ENCODE data around the gene IQCC.

IQCC gene

DNA sequence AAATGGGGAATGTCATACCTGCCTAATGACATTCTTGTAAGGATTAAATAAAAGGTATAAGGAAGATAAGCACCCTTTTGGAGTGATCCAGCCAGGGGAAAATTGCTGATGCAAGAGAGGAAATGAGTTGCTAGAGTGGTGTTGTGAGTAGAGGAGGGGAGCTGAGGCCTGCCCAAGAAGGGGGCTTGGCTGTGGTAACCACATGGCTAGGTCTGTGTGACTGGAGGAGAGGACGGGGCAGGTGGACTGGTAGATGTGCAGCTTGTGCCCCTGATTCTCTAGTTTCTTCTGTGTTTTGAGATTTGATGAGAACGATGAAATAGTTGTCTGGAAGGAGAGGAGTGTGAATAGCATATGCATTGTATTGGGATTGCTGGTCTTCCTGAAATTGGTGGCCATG is 19.4 kb upstream of the IQCC start:
- TF ChIP-seq, protein P1, sequence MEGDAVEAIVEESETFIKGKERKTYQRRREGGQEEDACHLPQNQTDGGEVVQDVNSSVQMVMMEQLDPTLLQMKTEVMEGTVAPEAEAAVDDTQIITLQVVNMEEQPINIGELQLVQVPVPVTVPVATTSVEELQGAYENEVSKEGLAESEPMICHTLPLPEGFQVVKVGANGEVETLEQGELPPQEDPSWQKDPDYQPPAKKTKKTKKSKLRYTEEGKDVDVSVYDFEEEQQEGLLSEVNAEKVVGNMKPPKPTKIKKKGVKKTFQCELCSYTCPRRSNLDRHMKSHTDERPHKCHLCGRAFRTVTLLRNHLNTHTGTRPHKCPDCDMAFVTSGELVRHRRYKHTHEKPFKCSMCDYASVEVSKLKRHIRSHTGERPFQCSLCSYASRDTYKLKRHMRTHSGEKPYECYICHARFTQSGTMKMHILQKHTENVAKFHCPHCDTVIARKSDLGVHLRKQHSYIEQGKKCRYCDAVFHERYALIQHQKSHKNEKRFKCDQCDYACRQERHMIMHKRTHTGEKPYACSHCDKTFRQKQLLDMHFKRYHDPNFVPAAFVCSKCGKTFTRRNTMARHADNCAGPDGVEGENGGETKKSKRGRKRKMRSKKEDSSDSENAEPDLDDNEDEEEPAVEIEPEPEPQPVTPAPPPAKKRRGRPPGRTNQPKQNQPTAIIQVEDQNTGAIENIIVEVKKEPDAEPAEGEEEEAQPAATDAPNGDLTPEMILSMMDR (IDR thresholded peaks at IDR 0.05; ENCODE audit: poor library complexity, severe bottlenecking), result no peak
- H3K27ac ChIP-seq (ENCODE audit: poor library complexity, severe bottlenecking), result no peak overlapping the region
- H3K9me3 ChIP-seq (ENCODE audit: severe bottlenecking), result no peaks in the 10 kb centered on the region
- no peak overlapping the region for H3K4me3 ChIP-seq (ENCODE audit: severe bottlenecking)
- H3K4me1 ChIP-seq (ENCODE audit: insufficient read depth, poor library complexity, severe bottlenecking), result peaks cover 8% of the 10 kb centered on the region
- DNase-seq (ENCODE audit: low spot score) (no peak), ATAC-seq (ENCODE audit: low read depth) (no peak)
- H3K36me3 ChIP-seq (ENCODE audit: low read depth), result peaks cover 94% of the 10 kb centered on the region
- H3K27me3 ChIP-seq (ENCODE audit: insufficient read depth, poor library complexity, severe bottlenecking), result no peaks in the 10 kb centered on the region

DNA sequence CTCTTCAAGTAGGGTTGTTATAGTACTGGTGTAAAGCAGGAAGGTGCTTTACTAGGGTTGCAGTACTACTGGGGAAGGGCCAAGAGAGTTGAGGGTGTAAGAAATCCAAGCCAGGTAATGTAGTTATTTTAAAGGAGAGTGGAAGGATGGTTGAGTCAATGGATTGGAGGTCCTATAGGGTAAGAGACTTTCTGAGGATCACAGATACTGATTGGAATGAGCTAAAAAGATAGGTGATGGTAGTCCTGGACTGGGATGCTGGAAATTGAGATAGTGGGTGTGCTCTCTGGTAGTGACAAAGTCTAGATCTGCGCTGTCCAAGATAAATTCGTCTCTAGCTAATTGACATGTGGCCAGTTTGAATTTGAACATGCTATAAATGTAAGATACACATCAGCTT is 19.0 kb upstream of the IQCC start:
- H3K4me1 ChIP-seq (ENCODE audit: insufficient read depth, poor library complexity, severe bottlenecking), result peaks cover 3% of the 10 kb centered on the region
- peaks cover 94% of the 10 kb centered on the region for H3K36me3 ChIP-seq (ENCODE audit: low read depth)
- no peak overlapping the region for H3K4me3 ChIP-seq (ENCODE audit: severe bottlenecking)
- TF ChIP-seq, protein P1 (IDR thresholded peaks at IDR 0.05; ENCODE audit: poor library complexity, severe bottlenecking), result no peak
- no peak for DNase-seq (ENCODE audit: low spot score)
- H3K27ac ChIP-seq (ENCODE audit: poor library complexity, severe bottlenecking), result no peak overlapping the region
- ATAC-seq (ENCODE audit: low read depth), result no peak
- H3K27me3 ChIP-seq (ENCODE audit: insufficient read depth, poor library complexity, severe bottlenecking), result no peaks in the 10 kb centered on the region
- no peaks in the 10 kb centered on the region for H3K9me3 ChIP-seq (ENCODE audit: severe bottlenecking)

DNA sequence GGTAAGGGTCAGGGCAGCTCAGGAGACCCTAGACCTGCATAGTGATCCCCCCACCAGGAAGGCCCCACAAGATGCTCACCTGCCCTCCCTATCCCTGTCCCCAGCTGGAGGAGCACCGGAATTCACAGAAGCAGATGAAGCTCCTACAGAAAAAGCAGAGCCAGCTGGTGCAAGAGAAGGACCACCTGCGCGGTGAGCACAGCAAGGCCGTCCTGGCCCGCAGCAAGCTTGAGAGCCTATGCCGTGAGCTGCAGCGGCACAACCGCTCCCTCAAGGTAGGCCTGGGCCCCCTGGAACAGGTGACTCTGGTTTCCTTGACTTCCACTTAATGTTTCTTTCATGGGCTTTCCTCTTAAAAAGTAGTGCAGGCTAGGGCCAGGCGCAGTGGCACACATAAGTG is 17.6 kb upstream of the IQCC start:
- TF ChIP-seq, protein P1 (IDR thresholded peaks at IDR 0.05; ENCODE audit: poor library complexity, severe bottlenecking), result no peak
- Histone ChIP-seq H3K36me3 (ENCODE audit: low read depth) (peaks cover 94% of the 10 kb centered on the region), H3K27me3 (ENCODE audit: insufficient read depth, poor library complexity, severe bottlenecking) (no peaks in the 10 kb centered on the region), H3K4me3 (ENCODE audit: severe bottlenecking) (no peak overlapping the region), H3K4me1 (ENCODE audit: insufficient read depth, poor library complexity, severe bottlenecking) (peaks cover 3% of the 10 kb centered on the region), H3K27ac (ENCODE audit: poor library complexity, severe bottlenecking) (no peak overlapping the region), H3K9me3 (ENCODE audit: severe bottlenecking) (no peaks in the 10 kb centered on the region)
- DNase-seq (ENCODE audit: low spot score) (no peak), ATAC-seq (ENCODE audit: low read depth) (no peak)

DNA sequence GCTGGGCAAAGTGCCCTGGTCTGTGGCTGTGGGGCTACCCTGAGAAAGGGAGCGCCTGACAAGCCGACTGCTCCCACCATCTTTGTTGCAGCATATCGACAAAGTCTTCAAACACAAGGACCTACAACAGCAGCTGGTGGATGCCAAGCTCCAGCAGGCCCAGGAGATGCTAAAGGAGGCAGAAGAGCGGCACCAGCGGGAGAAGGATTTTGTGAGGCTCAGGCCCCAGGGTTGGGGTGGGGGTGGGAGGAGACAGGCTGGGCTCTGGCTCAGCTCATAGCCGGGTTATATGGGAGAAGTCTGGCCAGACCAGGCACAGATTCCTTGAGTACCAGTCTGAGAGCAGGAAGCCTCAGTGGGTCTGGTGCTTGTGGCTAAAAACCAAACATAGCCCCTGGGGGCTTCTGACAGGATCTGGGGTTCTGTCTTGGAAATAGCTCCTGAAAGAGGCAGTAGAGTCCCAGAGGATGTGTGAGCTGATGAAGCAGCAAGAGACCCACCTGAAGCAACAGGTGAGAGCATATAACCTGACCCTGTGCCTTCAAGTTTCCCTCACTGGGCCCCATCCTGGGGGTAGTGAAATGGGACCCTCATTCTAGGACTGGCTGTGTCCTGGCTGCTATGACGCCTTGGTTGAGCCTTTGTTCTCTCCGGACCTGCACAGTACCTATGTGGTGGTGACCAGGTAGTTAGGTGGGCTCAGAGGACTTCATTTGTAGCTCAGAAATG is 13.1 kb upstream of the IQCC start:
- ATAC-seq (ENCODE audit: low read depth) (no peak), DNase-seq (ENCODE audit: low spot score) (no peak)
- H3K9me3 ChIP-seq (ENCODE audit: severe bottlenecking), result no peaks in the 10 kb centered on the region
- peaks cover 93% of the 10 kb centered on the region for H3K36me3 ChIP-seq (ENCODE audit: low read depth)
- no peak overlapping the region for H3K4me3 ChIP-seq (ENCODE audit: severe bottlenecking)
- TF ChIP-seq, protein P1 (IDR thresholded peaks at IDR 0.05; ENCODE audit: poor library complexity, severe bottlenecking), result no peak
- no peaks in the 10 kb centered on the region for H3K27me3 ChIP-seq (ENCODE audit: insufficient read depth, poor library complexity, severe bottlenecking)
- no peak overlapping the region for H3K27ac ChIP-seq (ENCODE audit: poor library complexity, severe bottlenecking)
- no peaks in the 10 kb centered on the region for H3K4me1 ChIP-seq (ENCODE audit: insufficient read depth, poor library complexity, severe bottlenecking)

DNA sequence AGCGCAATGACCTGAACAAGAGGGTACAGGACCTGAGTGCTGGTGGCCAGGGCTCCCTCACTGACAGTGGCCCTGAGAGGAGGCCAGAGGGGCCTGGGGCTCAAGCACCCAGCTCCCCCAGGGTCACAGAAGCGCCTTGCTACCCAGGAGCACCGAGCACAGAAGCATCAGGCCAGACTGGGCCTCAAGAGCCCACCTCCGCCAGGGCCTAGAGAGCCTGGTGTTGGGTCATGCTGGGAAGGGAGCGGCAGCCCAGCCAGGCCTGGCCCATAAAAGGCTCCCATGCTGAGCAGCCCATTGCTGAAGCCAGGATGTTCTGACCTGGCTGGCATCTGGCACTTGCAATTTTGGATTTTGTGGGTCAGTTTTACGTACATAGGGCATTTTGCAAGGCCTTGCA is 10.5 kb upstream of the IQCC start:
- Histone ChIP-seq H3K27ac (ENCODE audit: poor library complexity, severe bottlenecking) (no peak overlapping the region), H3K4me3 (ENCODE audit: severe bottlenecking) (no peak overlapping the region), H3K9me3 (ENCODE audit: severe bottlenecking) (no peaks in the 10 kb centered on the region), H3K4me1 (ENCODE audit: insufficient read depth, poor library complexity, severe bottlenecking) (no peaks in the 10 kb centered on the region), H3K36me3 (ENCODE audit: low read depth) (peaks cover 70% of the 10 kb centered on the region), H3K27me3 (ENCODE audit: insufficient read depth, poor library complexity, severe bottlenecking) (no peaks in the 10 kb centered on the region)
- no peak for ATAC-seq (ENCODE audit: low read depth)
- TF ChIP-seq, protein P1 (IDR thresholded peaks at IDR 0.05; ENCODE audit: poor library complexity, severe bottlenecking), result no peak
- no peak for DNase-seq (ENCODE audit: low spot score)

All from RWPE2 (cell line).